Trophoblast cell (in vitro differentiated cells and primary cell): Measurements from ENCODE around the gene RPL29.

ENCODE experiments used
- DNase-seq, 2 donors: peaks; one replicate each; pipeline ENCODE4 v3.0.0-alpha.2; 2016
- H2AFZ ChIP-seq: 2 replicates; pipeline ENCODE4 v1.6.1; 2013; ENCODE audit warnings: low read length, moderate library complexity, mild to moderate bottlenecking; ENCODE audit not compliant: insufficient read depth, poor library complexity
- H2AK5ac ChIP-seq: 2 replicates; pipeline ENCODE4 v1.6.1; 2013; ENCODE audit warnings: mild to moderate bottlenecking, low read length
- H2BK120ac ChIP-seq: 2 replicates; pipeline ENCODE4 v1.6.1; 2013; ENCODE audit warnings: low read length, mild to moderate bottlenecking, moderate library complexity; ENCODE audit not compliant: insufficient read depth, poor library complexity
- H2BK12ac ChIP-seq: 2 replicates; pipeline ENCODE4 v1.6.1; 2013; ENCODE audit warnings: mild to moderate bottlenecking, low read length, moderate library complexity
- H2BK5ac ChIP-seq: 2 replicates; pipeline ENCODE4 v1.6.1; 2013; ENCODE audit warnings: low read length, low read depth, moderate library complexity, mild to moderate bottlenecking; ENCODE audit not compliant: poor library complexity
- H3K14ac ChIP-seq: 2 replicates; pipeline ENCODE4 v1.6.1; 2013; ENCODE audit warnings: mild to moderate bottlenecking, low read length
- H3K18ac ChIP-seq: 2 replicates; pipeline ENCODE4 v1.6.1; 2013; ENCODE audit warnings: mild to moderate bottlenecking, low read length
- H3K23ac ChIP-seq: 2 replicates; pipeline ENCODE4 v1.6.1; 2013; ENCODE audit warnings: low read length
- H3K27ac ChIP-seq: 2 replicates; pipeline ENCODE4 v1.5.1; 2013; ENCODE audit warnings: low read depth, mild to moderate bottlenecking, inconsistent platforms, low read length, moderate library complexity
- H3K27me3 ChIP-seq: 2 replicates; pipeline ENCODE4 v1.6.1; 2013; ENCODE audit warnings: inconsistent platforms, mild to moderate bottlenecking, low read length, moderate library complexity; ENCODE audit not compliant: insufficient read depth
- H3K36me3 ChIP-seq, 2 experiments: 1 replicate in 1 of 2; 2 replicates in 1 of 2; pipeline ENCODE4 v1.6.1; 2013; ENCODE audit warnings: low read length in 2 of 2, mild to moderate bottlenecking in 2 of 2, moderate library complexity in 1 of 2; ENCODE audit not compliant: insufficient read depth in 2 of 2, control insufficient read depth in 1 of 2
- H3K4ac ChIP-seq: 2 replicates; pipeline ENCODE4 v1.6.1; 2013; ENCODE audit warnings: low read depth, mild to moderate bottlenecking, low read length, moderate library complexity
- H3K4me1 ChIP-seq, 2 experiments: 1 replicate in 1 of 2; 2 replicates in 1 of 2; pipeline ENCODE4 v1.6.1; 2013; ENCODE audit warnings: low read length in 2 of 2, mild to moderate bottlenecking in 2 of 2, moderate library complexity in 1 of 2; ENCODE audit not compliant: insufficient read depth in 2 of 2, control insufficient read depth in 1 of 2
- H3K4me2 ChIP-seq: 2 replicates; pipeline ENCODE4 v1.6.1; 2013; ENCODE audit warnings: inconsistent platforms, mild to moderate bottlenecking, low read length, moderate library complexity
- H3K4me3 ChIP-seq: 2 replicates; pipeline ENCODE4 v1.5.1; 2013; ENCODE audit warnings: mild to moderate bottlenecking, low read depth, low read length, inconsistent platforms
- H3K79me1 ChIP-seq: one replicate; pipeline ENCODE4 v1.6.1; 2013; ENCODE audit warnings: low read length
- H3K79me2 ChIP-seq: 2 replicates; pipeline ENCODE4 v1.6.1; 2013; ENCODE audit warnings: low read length, mild to moderate bottlenecking; ENCODE audit not compliant: control insufficient read depth, insufficient read depth, poor library complexity
- H3K9ac ChIP-seq: 2 replicates; pipeline ENCODE4 v1.6.1; 2013; ENCODE audit warnings: mild to moderate bottlenecking, low read length
- H3K9me3 ChIP-seq: 2 replicates; pipeline ENCODE4 v1.6.1; 2013; ENCODE audit warnings: low read depth, mild to moderate bottlenecking, control low read depth, inconsistent platforms, low read length; ENCODE audit not compliant: insufficient read depth
- H4K12ac ChIP-seq: 2 replicates; pipeline ENCODE4 v1.6.1; 2013; ENCODE audit warnings: low read depth, mild to moderate bottlenecking, low read length, moderate library complexity
- H4K8ac ChIP-seq: 2 replicates; pipeline ENCODE4 v1.6.1; 2013; ENCODE audit warnings: low read depth, mild to moderate bottlenecking, low read length, moderate library complexity
- H4K91ac ChIP-seq: one replicate; pipeline ENCODE4 v1.6.1; 2013; ENCODE audit warnings: low read depth, mild to moderate bottlenecking, low read length, moderate library complexity
- WGBS: extraction: QIAGEN DNeasy Blood & Tissue Kit; methylation state at CpG from one replicate; pipeline ENCODE4 v1.1.7; 2013; ENCODE audit warnings: missing lambda C conversion rate; ENCODE audit not compliant: insufficient read length, insufficient coverage; ENCODE audit errors: extremely low coverage; 5-methylcytosine and 5-hydroxymethylcytosine counted together

RPL29 gene

GRCh38 chr3:52041118-52041731 is 45.5 kb upstream of the RPL29 start:
- Histone ChIP-seq H3K9me3 (peaks cover 2% of the 10 kb centered on the region), H3K4me1 (peaks cover 5 to 11% of the 10 kb centered on the region in 2 experiments), H4K91ac (no peak overlapping the region), H3K9ac (no peak overlapping the region), H3K4me2 (no peak overlapping the region), H3K14ac (no peak overlapping the region), H3K27me3 (no peaks in the 10 kb centered on the region), H2BK5ac (no peak overlapping the region), H4K8ac (no peak overlapping the region), H3K79me1 (peaks cover 9% of the 10 kb centered on the region), H2BK12ac (no peak overlapping the region), H4K12ac (no peak overlapping the region), H3K27ac (no peak overlapping the region), H3K4me3 (no peak overlapping the region), H3K18ac (no peak overlapping the region), H2AK5ac (no peak overlapping the region), H3K23ac (no peak overlapping the region), H3K4ac (no peak overlapping the region), H2BK120ac (no peak overlapping the region), H3K79me2 (no peaks in the 10 kb centered on the region), H2AFZ (no peak overlapping the region), H3K36me3 (no peaks in the 10 kb centered on the region)
- DNase-seq: no peak
- no CpG with 5 or more reads among the region's 10 CpGs for WGBS

- Histone ChIP-seq H3K4me1 (peaks cover 0 to 5% of the 10 kb centered on the region in 2 experiments), H2AFZ (no peak overlapping the region), H2BK12ac (no peak overlapping the region), H2BK120ac (no peak overlapping the region), H3K4ac (no peak overlapping the region), H3K9ac (no peak overlapping the region), H4K91ac (no peak overlapping the region), H2AK5ac (no peak overlapping the region), H3K4me2 (no peak overlapping the region), H3K18ac (no peak overlapping the region), H3K79me1 (peaks cover 5% of the 10 kb centered on the region), H3K27me3 (no peaks in the 10 kb centered on the region), H3K9me3 (peaks cover 2% of the 10 kb centered on the region), H3K14ac (no peak overlapping the region), H4K12ac (no peak overlapping the region), H3K79me2 (no peaks in the 10 kb centered on the region), H2BK5ac (no peak overlapping the region), H3K23ac (no peak overlapping the region), H4K8ac (no peak overlapping the region), H3K27ac (no peak overlapping the region), H3K36me3 (no peaks in the 10 kb centered on the region), H3K4me3 (no peak overlapping the region)
- no peak for DNase-seq
- no CpG with 5 or more reads among the region's 8 CpGs for WGBS
Observed at GRCh38 chr3:52040600-52040999, 44.9 kb upstream of the RPL29 start.

DNA sequence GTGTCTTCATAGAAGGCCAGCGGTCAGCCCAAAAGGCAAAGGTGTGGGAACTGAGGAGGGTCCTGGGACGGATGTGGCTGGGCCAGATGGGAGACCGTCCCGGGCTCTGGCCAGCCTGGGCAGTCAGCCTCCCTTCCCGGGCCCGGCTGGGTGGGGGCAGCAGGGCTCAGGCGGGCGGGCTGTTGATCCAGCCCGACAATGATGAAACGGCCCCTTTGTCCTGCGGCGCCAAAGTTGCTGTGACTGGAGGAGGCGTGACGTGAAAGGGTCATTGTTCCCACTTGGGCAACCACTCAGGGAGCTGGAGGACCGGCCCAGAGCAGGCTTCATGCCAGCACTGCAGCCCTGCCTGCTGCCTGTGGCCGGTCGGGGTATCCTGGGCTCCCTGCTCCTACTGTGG is 44.2 kb upstream of the RPL29 start:
- no peak overlapping the region for H4K91ac ChIP-seq

DNA sequence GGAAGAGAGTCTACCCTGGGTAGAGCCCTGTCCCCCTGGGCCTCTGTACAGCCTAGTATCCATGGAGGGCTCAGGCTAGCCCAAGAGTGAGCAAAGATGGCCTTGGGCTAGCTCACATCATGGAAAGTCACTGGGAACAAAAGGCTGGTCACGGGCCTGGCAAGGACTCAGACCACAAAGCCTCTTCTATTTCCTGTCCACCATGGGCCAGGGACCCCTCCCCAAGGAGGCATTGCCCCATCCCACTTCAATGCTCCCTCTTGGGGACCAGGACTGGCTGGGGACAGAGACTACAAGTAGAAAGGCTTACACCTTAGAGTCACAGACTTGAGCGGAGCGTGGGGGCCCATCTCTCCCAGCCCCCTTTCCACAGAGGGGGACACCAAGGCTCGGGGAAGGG is 43.7 kb upstream of the RPL29 start:
- Histone ChIP-seq H2AK5ac (no peak overlapping the region), H3K27ac (no peak overlapping the region), H3K79me2 (no peaks in the 10 kb centered on the region), H2AFZ (no peak overlapping the region), H3K4me1 (no peaks in the 10 kb centered on the region), H2BK12ac (peak overlapping the region; percentile 20), H3K23ac (no peak overlapping the region), H3K27me3 (no peaks in the 10 kb centered on the region), H3K79me1 (no peaks in the 10 kb centered on the region), H4K91ac (no peak overlapping the region), H3K18ac (no peak overlapping the region), H3K4me2 (no peak overlapping the region), H2BK5ac (no peak overlapping the region), H4K8ac (no peak overlapping the region), H3K36me3 (no peaks in the 10 kb centered on the region), H4K12ac (no peak overlapping the region), H3K4ac (no peak overlapping the region), H3K4me3 (no peak overlapping the region), H3K9ac (no peak overlapping the region), H3K9me3 (peaks cover 2% of the 10 kb centered on the region), H2BK120ac (no peak overlapping the region), H3K14ac (no peak overlapping the region)
- no peak for DNase-seq
- WGBS: no CpG with 5 or more reads among the region's 4 CpGs

More for the DNA sequence above, 44.2 kb upstream of the RPL29 start:
- Histone ChIP-seq H3K4me2 (no peak overlapping the region), H2AK5ac (no peak overlapping the region), H3K23ac (no peak overlapping the region), H4K12ac (no peak overlapping the region), H2BK12ac (no peak overlapping the region), H3K9me3 (peaks cover 2% of the 10 kb centered on the region), H3K18ac (no peak overlapping the region), H3K4me1 (no peaks in the 10 kb centered on the region), H3K4me3 (no peak overlapping the region), H3K27me3 (no peaks in the 10 kb centered on the region), H3K14ac (no peak overlapping the region), H3K79me2 (no peaks in the 10 kb centered on the region), H3K9ac (no peak overlapping the region), H2BK120ac (no peak overlapping the region), H3K79me1 (no peaks in the 10 kb centered on the region), H2BK5ac (no peak overlapping the region), H3K36me3 (no peaks in the 10 kb centered on the region), H2AFZ (no peak overlapping the region), H3K27ac (no peak overlapping the region), H4K8ac (no peak overlapping the region), H3K4ac (no peak overlapping the region)
- no peak for DNase-seq
- WGBS: no CpG with 5 or more reads among the region's 17 CpGs
